Endothelial cell of umbilical vein (primary cell): ENCODE data around the gene PCDH18. TPM values are rescaled to one million over a fixed set of nuclear protein-coding genes. Genes with fewer than 3 reads are reported as not detected.

ENCODE experiments used
- BruUV-seq: library from RNA; stranded (reverse); fragments of 400-500 nt; replicated peaks from 2 replicates; lab custom pipeline; 2021; lab: Mats Ljungman, UMichigan
- CTCF ChIA-PET: fragments of 300-600, 350-600 bp; sonication (Branson Sonifier 250); formaldehyde crosslinking; loops from one replicate; lab custom pipeline; 2021; ENCODE audit warnings: antibody characterized with exemption, inconsistent platforms; lab: Charles Lee
- POLR2A ChIA-PET: fragments of 300-600, 350-600 bp; sonication (Branson Sonifier 250); formaldehyde crosslinking; loops from one replicate; lab custom pipeline; 2021; ENCODE audit warnings: antibody characterized with exemption, inconsistent platforms; lab: Charles Lee
- DNase-seq: peaks from one replicate; pipeline ENCODE4 v3.0.0-alpha.2; 2011; ENCODE audit warnings: low read depth, low spot score
- FAIRE-seq: peaks from 2 replicates; lab custom pipeline; 2011; peaks lifted over from hg19 to GRCh38; lab: Jason Lieb, UNC
- H2AFZ ChIP-seq: 2 replicates; pipeline ENCODE4 v1.6.0; 2012; ENCODE audit warnings: low read depth, low read length, control low read depth, inconsistent platforms
- H3K27ac ChIP-seq: 2 replicates; pipeline ENCODE4 v1.5.1; 2011; ENCODE audit warnings: low read depth, mild to moderate bottlenecking, control low read depth, low read length, moderate library complexity; ENCODE audit not compliant: insufficient read depth
- H3K27me3 ChIP-seq, 2 experiments: 2 replicates each; pipeline versions ENCODE4 v1.6.0 to v1.6.1; 2011; ENCODE audit warnings: low read length in 2 of 2, mixed read lengths in 1 of 2; ENCODE audit not compliant: control insufficient read depth in 2 of 2, insufficient read depth in 2 of 2
- H3K36me3 ChIP-seq, 2 experiments: 2 replicates in 1 of 2; 3 replicates in 1 of 2; pipeline ENCODE4 v1.5.1; 2011; ENCODE audit warnings: low read length in 2 of 2, mild to moderate bottlenecking in 1 of 2, moderate library complexity in 1 of 2; ENCODE audit not compliant: control insufficient read depth in 2 of 2, insufficient read depth in 2 of 2; ENCODE audit errors: extremely low read depth in 1 of 2
- H3K4me1 ChIP-seq: 3 replicates; pipeline ENCODE4 v1.5.1; 2011; ENCODE audit warnings: mild to moderate bottlenecking, low read length; ENCODE audit not compliant: control insufficient read depth, insufficient read depth; ENCODE audit errors: extremely low read depth
- H3K4me2 ChIP-seq: 2 replicates; pipeline ENCODE4 v1.6.1; 2011; ENCODE audit warnings: low read length, control low read depth, mixed read lengths; ENCODE audit not compliant: insufficient read depth
- H3K4me3 ChIP-seq, 3 experiments: fragments of 200-600 bp in 1 of 3; sonication (generic), shearing (Covaris generic) in 1 of 3; replicated peaks in 1 of 3; 2 replicates each; pipeline ENCODE4 v1.5.1; 2011 to 2016; ENCODE audit warnings: control low read depth in 3 of 3, low read length in 3 of 3, mild to moderate bottlenecking in 2 of 3, inconsistent platforms in 1 of 3, low read depth in 1 of 3, moderate library complexity in 1 of 3; ENCODE audit not compliant: insufficient read depth in 1 of 3
- H3K79me2 ChIP-seq: 2 replicates; pipeline ENCODE4 v1.6.0; 2012; ENCODE audit warnings: low read length, inconsistent platforms; ENCODE audit not compliant: control insufficient read depth, insufficient read depth
- H3K9ac ChIP-seq: replicated peaks from 2 replicates; pipeline ENCODE3; 2011; ENCODE audit warnings: low read length, control low read depth; ENCODE audit not compliant: insufficient read depth; ENCODE audit errors: extremely low read depth
- H3K9me1 ChIP-seq: replicated peaks from 3 replicates; pipeline ENCODE4 v1.6.0; 2011; ENCODE audit warnings: mild to moderate bottlenecking, low read length; ENCODE audit not compliant: control insufficient read depth, insufficient read depth; ENCODE audit errors: extremely low read depth
- H3K9me3 ChIP-seq: replicated peaks from 2 replicates; pipeline ENCODE4 v1.5.1; 2012; ENCODE audit warnings: low read length, inconsistent platforms; ENCODE audit not compliant: control insufficient read depth, insufficient read depth
- H4K20me1 ChIP-seq: replicated peaks from 2 replicates; pipeline ENCODE3; 2011; ENCODE audit warnings: mild to moderate bottlenecking, low read length; ENCODE audit not compliant: control insufficient read depth, insufficient read depth; ENCODE audit errors: extremely low read depth
- FOS ChIP-seq: IDR thresholded peaks from 2 replicates; pipeline ENCODE4 v1.6.1; 2011; ENCODE audit warnings: mild to moderate bottlenecking, low read length, moderate library complexity, borderline replicate concordance; ENCODE audit not compliant: insufficient read depth
- GATA2 ChIP-seq: IDR thresholded peaks from 2 replicates; pipeline ENCODE4 v1.7.0; 2011; ENCODE audit warnings: low read depth, mild to moderate bottlenecking, moderate library complexity, mixed read lengths, low read length; ENCODE audit not compliant: insufficient read length, insufficient read depth
- JUN ChIP-seq: IDR thresholded peaks from 2 replicates; pipeline ENCODE4 v1.6.1; 2011; ENCODE audit warnings: borderline replicate concordance, low read depth; ENCODE audit not compliant: insufficient read length, insufficient read depth
- MYC ChIP-seq: IDR thresholded peaks from one replicate; pipeline ENCODE4 v1.6.1; 2011; ENCODE audit warnings: mild to moderate bottlenecking, low read depth, low read length
- POLR2A ChIP-seq: IDR thresholded peaks from 2 replicates; pipeline ENCODE4 v1.6.1; 2012; ENCODE audit warnings: low read depth, mild to moderate bottlenecking, control low read depth, low read length
- POLR2AphosphoS5 ChIP-seq: IDR thresholded peaks from 2 replicates; pipeline ENCODE4 v1.6.1; 2012; ENCODE audit warnings: low read depth, mild to moderate bottlenecking, control low read depth, low read length, moderate library complexity; ENCODE audit not compliant: insufficient read depth
- dilution Hi-C: fragments of 300-500 bp; cut with MboI; formaldehyde crosslinking; loops from one replicate; pipeline ENCODE4 v1.15.0; 2019; ENCODE audit warnings: low sequenced_read_pairs; ENCODE audit not compliant: extremely low pct_ligation_motif_present
- intact Hi-C: fragments of 100-400 bp; cut with micrococcal nuclease; formaldehyde crosslinking; loops from one replicate; pipeline ENCODE4 v1.10.0; 2022
- polyA plus RNA-seq, 4 experiments: library from polyadenylated mRNA; depleted of rRNA in 3 of 4; stranded (reverse) in 3 of 4; unstranded in 1 of 4; fragments of >200 nt; gene quantifications; 2 replicates each; pipeline versions ENCODE4 v1.2.1 to v1.2.3, GENCODE V29; 2011 to 2012; ENCODE audit warnings: missing spikeins in 1 of 4
- total RNA-seq: library from RNA; stranded (reverse); gene quantifications from 2 replicates; pipeline ENCODE4 v1.2.3, GENCODE V29; 2021
- TF ChIP-seq, protein P1 (sequence below): IDR thresholded peaks from 2 replicates; pipeline ENCODE4 v1.6.1; 2011; ENCODE audit not compliant: insufficient read depth, insufficient read length
- TF ChIP-seq, protein P2 (sequence below), 2 donors: IDR thresholded peaks; 1 replicate in 1 of 2; 2 replicates in 1 of 2; pipeline ENCODE4 v1.5.1; 2011; ENCODE audit warnings: low read length in 2 of 2, mild to moderate bottlenecking in 2 of 2, moderate library complexity in 2 of 2, control low read depth in 1 of 2, inconsistent platforms in 1 of 2, low read depth in 1 of 2; ENCODE audit not compliant: insufficient read depth in 1 of 2; ENCODE audit errors: extremely low read depth in 1 of 2

The PCDH18 gene
- total and polyA plus RNA-seq, 2 donors (not counting 3 experiments of a cell fraction or from before 2014, with no cell fraction given), result 1.5 to 2.2 TPM

DNA sequence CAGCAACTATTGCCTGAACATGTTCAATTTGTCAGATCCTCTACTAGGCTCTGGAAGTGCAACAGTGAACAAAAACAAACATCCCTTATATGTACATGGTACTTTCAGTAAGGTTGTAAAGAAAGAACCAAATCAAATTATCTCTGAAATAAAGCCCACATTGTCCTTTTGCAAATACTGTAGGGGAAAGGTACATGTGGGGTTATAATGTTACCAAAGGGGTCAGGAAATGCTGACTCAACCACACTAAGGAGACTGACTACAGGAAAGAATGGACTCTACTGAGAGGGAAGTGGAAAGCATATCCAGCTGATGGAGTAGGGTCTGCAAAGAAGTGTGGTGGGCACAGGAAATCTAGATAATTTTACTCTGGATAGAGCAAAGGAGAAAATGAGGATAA, 61.5 kb downstream of the PCDH18 start:
- ChIA-PET CTCF (no interaction called here), POLR2A (no interaction called here)
- no peak for DNase-seq
- TF ChIP-seq FOS (no peak), POLR2A (no peak), GATA2 (no peak), MYC (no peak), POLR2AphosphoS5 (no peak), JUN (no peak)
- TF ChIP-seq, protein P1, sequence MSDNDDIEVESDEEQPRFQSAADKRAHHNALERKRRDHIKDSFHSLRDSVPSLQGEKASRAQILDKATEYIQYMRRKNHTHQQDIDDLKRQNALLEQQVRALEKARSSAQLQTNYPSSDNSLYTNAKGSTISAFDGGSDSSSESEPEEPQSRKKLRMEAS, result no peak
- TF ChIP-seq, protein P2, sequence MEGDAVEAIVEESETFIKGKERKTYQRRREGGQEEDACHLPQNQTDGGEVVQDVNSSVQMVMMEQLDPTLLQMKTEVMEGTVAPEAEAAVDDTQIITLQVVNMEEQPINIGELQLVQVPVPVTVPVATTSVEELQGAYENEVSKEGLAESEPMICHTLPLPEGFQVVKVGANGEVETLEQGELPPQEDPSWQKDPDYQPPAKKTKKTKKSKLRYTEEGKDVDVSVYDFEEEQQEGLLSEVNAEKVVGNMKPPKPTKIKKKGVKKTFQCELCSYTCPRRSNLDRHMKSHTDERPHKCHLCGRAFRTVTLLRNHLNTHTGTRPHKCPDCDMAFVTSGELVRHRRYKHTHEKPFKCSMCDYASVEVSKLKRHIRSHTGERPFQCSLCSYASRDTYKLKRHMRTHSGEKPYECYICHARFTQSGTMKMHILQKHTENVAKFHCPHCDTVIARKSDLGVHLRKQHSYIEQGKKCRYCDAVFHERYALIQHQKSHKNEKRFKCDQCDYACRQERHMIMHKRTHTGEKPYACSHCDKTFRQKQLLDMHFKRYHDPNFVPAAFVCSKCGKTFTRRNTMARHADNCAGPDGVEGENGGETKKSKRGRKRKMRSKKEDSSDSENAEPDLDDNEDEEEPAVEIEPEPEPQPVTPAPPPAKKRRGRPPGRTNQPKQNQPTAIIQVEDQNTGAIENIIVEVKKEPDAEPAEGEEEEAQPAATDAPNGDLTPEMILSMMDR (IDR thresholded peaks at IDR 0.05; ENCODE audit: extremely low read depth in 1 of 2, insufficient read depth in 1 of 2, low read depth in 1 of 2, low read length in 2 of 2), result no peak
- no peaks in the 10 kb centered on the region for H4K20me1 ChIP-seq
- H3K4me2 ChIP-seq, result no peak overlapping the region
- no peak overlapping the region for H3K27ac ChIP-seq
- H3K36me3 ChIP-seq, result no peaks in the 10 kb centered on the region
- intact Hi-C loops (no loop called here), dilution Hi-C loops (no loop called here)
- no peaks in the 10 kb centered on the region for H3K9me1 ChIP-seq
- H3K79me2 ChIP-seq, result no peaks in the 10 kb centered on the region
- H3K4me3 ChIP-seq, result no peak overlapping the region
- no peak overlapping the region for H2AFZ ChIP-seq
- no peak overlapping the region for H3K9ac ChIP-seq
- FAIRE-seq, result no peak
- BruUV-seq, result no TSS peak
- H3K27me3 ChIP-seq, result no peaks in the 10 kb centered on the region
- no peaks in the 10 kb centered on the region for H3K9me3 ChIP-seq
- H3K4me1 ChIP-seq, result no peaks in the 10 kb centered on the region
